ENCODE data around the gene WDR70.
"Not testable (repeated sequence)": the region's sequence is repeated elsewhere in the genome, so short reads cannot be mapped to it uniquely, and the experiment has no call there.

Gene WDR70

DNA sequence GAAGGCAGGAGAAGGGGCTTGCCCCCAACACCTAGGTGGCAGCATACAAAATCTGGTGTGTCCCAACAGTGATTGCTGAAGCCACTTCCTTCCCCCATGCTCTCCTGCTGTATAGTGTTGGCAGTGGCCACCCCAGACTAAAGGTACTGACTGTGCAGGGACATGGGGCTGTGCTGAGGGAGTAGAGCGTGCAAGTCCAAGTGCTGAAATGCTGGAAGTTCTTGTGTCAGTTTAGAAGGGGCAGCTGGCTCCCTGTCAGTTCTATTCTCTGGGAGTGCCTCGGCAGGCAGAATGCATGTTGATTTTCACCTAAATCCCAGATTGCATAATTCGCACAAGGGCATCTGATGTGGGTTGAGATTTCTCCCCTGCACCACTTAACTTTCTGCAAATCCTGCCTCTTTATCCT is 392.1 kb downstream of the WDR70 start:
- DNase-seq = no peak

GRCh38 chr5:37771731-37772130 is 392.6 kb downstream of the WDR70 start:
- DNase-seq = no peak

GRCh38 chr5:37772255-37772654 is 393.1 kb downstream of the WDR70 start:
- DNase-seq = no peak

GRCh38 chr5:37773809-37774208 is 394.7 kb downstream of the WDR70 start:
- DNase-seq = no peak

GRCh38 chr5:37774912-37775483 is 395.9 kb downstream of the WDR70 start:
- DNase-seq = no peak

DNA sequence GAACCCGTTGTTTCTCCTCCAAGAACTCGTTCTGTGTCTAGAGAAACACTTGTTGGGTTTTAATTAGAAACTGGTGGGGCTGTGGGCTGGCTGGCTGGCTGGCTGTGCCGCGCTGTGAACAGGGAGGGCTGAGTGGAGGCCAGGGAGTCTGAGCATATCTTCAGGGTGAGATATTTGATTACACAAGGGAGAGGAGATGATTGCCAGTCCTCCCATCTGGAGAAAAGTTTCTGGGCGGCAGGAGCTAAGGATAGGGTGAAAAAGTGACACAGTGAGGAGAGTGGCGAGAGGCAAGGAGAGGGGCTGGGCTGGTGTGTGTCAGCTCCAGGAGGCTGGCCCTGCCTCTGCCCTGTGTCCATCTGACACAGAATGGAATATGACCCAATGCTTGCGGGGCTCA is 397.7 kb downstream of the WDR70 start:
- no peak for DNase-seq

DNA sequence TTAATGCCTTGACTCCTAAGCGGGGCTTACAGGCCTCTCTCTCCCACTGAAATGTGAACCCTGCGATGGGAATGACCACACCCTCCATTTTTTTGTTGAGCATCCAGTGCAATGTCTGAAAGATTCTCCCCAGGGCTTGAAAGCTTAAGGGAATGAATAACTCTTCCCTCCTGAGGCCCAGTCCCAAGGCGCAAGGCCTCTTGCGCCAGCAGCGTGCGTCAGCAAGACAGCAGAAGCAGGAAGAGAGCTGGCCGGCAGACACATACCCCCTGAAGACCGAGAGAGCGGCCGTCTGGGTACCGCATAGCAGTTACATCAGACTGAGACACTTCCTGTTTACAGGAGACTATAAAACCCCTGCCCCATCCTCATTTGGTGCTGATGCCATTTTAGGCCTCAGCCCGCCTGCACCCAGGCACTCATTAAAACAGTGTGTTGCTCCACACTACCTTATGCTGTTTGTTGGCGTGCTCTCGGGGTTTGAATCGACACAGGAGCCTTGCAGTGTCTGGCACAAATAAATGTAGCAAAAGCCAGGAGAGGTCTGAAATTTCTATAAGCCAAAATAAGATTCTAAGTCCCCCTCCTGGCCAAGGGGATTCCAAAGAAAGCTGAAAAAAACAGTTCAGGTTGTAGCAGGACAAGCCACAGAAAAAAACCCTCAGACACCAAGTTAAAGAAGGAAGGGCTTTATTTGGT is 398.5 kb downstream of the WDR70 start:
- DNase-seq = no peak

DNA sequence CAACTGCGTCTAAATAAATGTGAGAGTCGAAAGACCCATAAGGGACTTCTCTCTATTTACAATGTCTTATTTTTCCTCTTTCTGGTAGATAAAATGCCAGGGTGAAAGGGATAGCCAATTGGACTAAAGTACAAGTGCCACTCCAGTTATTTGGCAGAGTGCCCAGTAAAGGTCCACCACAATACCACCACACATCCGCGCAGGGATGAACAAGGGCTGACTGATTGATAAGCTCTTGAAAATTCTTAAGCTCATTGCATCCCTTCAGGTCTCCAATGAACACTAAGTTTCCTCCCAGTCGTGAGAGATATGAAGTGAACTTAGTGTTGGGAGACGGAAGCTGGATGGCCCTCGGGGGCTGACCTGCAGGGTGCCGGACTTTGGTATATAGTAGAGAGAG is 402.3 kb downstream of the WDR70 start:
- DNase-seq = not testable (repeated sequence)

DNA sequence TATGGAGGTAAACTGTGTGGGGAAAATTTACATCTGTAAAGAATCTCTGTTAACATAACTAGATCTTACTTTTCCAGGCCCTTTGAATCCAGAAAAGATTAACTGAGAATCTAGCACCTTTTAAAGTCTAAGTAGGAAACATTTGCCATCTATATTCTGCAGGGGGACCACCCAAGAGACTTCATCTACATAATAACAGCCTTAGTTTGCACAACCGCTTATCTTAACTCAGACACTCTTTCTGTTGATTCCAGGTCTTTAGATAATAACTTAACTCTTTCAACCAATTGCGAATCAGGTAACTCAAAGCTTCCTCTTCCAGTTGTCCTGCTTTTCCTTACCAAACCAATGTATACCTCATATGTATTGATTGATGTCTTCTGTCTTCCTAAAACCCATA is 407.3 kb downstream of the WDR70 start:
- DNase-seq = no peak

DNA sequence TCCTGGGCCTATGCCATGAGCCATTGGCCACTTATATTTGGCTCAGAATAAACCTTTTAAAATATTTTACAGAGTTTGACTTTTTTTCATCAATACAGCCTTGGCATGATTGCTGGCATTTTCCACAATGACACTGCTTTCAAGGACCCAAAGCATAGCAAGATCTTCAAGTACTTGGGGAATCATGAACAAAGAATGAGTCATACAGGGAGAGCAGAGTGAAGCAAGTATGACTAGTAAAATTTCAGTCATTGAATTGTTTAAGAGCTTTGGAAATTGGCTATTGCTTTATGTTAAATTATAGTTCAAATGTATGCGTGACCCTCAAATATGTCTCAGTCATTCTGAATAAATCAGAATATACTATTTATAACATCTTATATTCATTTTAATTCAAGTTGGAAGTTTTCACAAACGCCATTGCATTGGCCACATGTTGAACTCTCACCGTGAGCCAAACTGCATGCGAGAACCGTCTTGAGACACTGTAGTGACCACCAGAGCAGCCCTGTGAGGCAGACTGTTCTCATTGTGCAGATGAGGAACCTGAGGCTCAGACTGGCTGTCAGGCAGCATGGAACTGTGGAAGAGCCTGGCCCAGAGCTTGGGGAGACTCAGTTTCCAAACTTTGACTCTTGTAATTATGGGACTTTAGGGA is 407.9 kb downstream of the WDR70 start:
- no peak for DNase-seq

- DNase-seq = no peak
Measured at GRCh38 chr5:37787742-37788141, 408.6 kb downstream of the WDR70 start.

DNA sequence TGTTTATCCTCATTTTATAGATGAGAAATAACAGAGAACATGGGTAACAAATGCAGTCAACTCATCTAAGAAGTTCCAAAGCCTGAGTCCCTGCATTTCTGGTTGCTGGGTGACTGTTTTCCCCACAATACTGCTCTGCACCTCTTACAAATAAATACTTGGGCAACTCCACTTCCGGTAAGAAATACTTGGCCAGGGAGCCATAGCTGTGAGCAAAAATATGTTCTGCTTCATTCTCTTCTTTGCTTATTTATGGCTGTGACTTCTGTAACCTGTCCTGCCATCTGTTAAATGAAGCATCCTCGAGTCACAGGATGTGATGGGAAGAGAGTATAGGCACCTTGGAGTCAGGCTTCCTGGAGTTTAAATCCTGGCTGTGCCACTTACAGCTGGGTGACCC is 410.9 kb downstream of the WDR70 start:
- no peak for DNase-seq

GRCh38 chr5:37791321-37791720 is 412.2 kb downstream of the WDR70 start:
- no peak for DNase-seq

DNA sequence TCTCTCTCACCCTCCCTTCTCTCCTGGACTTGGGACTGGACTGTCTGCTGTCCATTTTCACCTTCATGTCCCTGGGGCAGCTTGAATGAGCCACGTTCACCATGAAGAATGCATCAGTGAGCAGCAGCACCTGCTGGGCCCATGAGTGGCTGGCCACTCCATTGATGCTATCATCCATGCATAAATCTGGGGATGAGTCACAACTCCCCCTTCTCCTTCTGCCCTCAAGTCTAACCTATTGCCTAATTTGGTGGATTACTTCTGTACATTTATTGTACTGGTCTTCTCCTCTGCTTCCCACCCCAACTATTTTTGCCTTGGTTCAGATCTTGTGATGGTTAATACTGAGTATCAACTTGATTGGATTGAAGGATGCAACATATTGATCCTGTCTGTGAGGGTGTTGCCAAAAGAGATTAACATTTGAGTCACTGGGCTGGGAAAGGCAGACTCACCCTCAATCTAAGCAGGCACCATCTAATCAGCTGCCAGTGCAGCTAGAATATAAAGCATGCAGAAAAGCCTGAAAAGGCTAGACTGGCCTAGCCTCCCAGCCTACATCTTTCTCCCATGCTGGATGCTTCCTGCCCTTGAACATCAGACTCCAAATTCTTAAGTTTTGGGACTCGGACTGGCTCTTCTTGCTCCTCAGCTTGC is 414.0 kb downstream of the WDR70 start:
- DNase-seq = no peak

- not testable (repeated sequence) for DNase-seq
Measured at GRCh38 chr5:37795292-37795691, 416.2 kb downstream of the WDR70 start.

- not testable (repeated sequence) for DNase-seq
Measured at GRCh38 chr5:37796435-37796834, 417.3 kb downstream of the WDR70 start.

DNA sequence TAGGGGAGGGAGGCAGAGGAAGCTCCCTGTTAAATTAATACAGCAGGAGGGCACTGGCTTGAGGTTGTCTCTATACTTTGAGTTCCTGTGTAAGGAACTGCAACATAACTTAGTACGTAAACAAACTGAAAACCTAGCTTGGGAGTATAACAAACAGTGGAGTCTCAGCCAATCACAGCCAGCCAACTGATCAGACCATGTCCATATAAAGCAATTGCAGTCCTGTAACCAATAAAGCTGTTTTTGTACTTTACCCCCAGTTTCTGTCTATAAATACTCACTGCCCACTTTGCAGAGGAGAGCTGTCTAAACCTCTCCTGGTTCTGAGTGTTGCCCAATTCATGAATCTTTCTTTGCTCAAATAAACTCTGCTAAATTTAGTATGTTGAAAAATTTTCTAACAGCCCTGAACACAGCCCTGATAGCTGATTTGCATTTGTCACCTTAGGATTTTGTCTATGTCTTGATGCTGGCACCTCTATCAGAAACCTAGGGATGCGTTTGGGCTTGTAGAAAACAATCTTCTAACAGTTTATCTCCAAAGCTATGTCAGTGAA is 420.8 kb downstream of the WDR70 start:
- DNase-seq = no peak

- no peak for DNase-seq
Measured at GRCh38 chr5:37801521-37801920, 422.4 kb downstream of the WDR70 start.
